Mesodermal cell (in vitro differentiated cells): ENCODE measurements around the gene PACC1.

ENCODE experiments used
- H3K27ac ChIP-seq: 2 replicates; pipeline ENCODE4 v1.7.0; 2013; ENCODE audit warnings: mild to moderate bottlenecking, low read depth, low read length, moderate library complexity; ENCODE audit not compliant: severe bottlenecking
- H3K36me3 ChIP-seq: 2 replicates; pipeline ENCODE4 v1.7.1; 2013; ENCODE audit warnings: mild to moderate bottlenecking, low read length, moderate library complexity; ENCODE audit not compliant: control insufficient read depth, insufficient read depth
- H3K4me1 ChIP-seq: one replicate; pipeline ENCODE4 v1.7.1; 2013; ENCODE audit warnings: mild to moderate bottlenecking, low read length; ENCODE audit not compliant: insufficient read depth, control insufficient read depth, poor library complexity, severe bottlenecking
- H3K4me3 ChIP-seq: 2 replicates; pipeline ENCODE4 v1.7.0; 2013; ENCODE audit warnings: low read length, control low read depth, mild to moderate bottlenecking; ENCODE audit not compliant: insufficient read depth, poor library complexity, severe bottlenecking; ENCODE audit errors: extremely low read depth
- H3K9me3 ChIP-seq: 2 replicates; pipeline ENCODE4 v1.7.1; 2013; ENCODE audit warnings: mild to moderate bottlenecking, low read length, moderate library complexity; ENCODE audit not compliant: control insufficient read depth
- WGBS, 2 experiments: methylation state at CpG; one replicate each; pipeline ENCODE4 v1.1.5; 2013; ENCODE audit warnings: missing lambda C conversion rate in 2 of 2; ENCODE audit not compliant: insufficient coverage in 2 of 2; 5-methylcytosine and 5-hydroxymethylcytosine counted together

The PACC1 gene

GRCh38 chr1:212388985-212389716 is 25.5 kb downstream of the PACC1 start:
- no CpG with 5 or more reads among the region's 1 CpG for WGBS, 2 experiments
- H3K36me3 ChIP-seq, result peaks cover 40% of the 10 kb centered on the region

GRCh38 chr1:212386029-212386428 is 28.7 kb downstream of the PACC1 start:
- H3K9me3 ChIP-seq, result no peaks in the 10 kb centered on the region
- no peaks in the 10 kb centered on the region for H3K4me1 ChIP-seq
- peaks cover 54% of the 10 kb centered on the region for H3K36me3 ChIP-seq
- H3K27ac ChIP-seq, result no peak overlapping the region
- H3K4me3 ChIP-seq, result no peak overlapping the region
- 93% methylated on average over 1 of the region's 1 CpG; no CpG with 5 or more reads in 1 of the 2 experiments for WGBS, 2 experiments

More at GRCh38 chr1:212388985-212389716, 25.5 kb downstream of the PACC1 start:
- Histone ChIP-seq H3K4me1 (no peaks in the 10 kb centered on the region), H3K9me3 (no peaks in the 10 kb centered on the region), H3K4me3 (no peak overlapping the region), H3K27ac (no peak overlapping the region)

- H3K9me3 ChIP-seq, result no peaks in the 10 kb centered on the region
- 92 to 100% methylated on average over 2 to 4 of the region's 4 CpGs for WGBS, 2 experiments
- H3K27ac ChIP-seq, result no peak overlapping the region
- no peaks in the 10 kb centered on the region for H3K4me1 ChIP-seq
- H3K36me3 ChIP-seq, result peaks cover 69% of the 10 kb centered on the region
- H3K4me3 ChIP-seq, result no peak overlapping the region
Measured at GRCh38 chr1:212381397-212382035, 33.2 kb downstream of the PACC1 start.

- Histone ChIP-seq H3K27ac (no peak overlapping the region), H3K4me3 (no peak overlapping the region), H3K4me1 (no peaks in the 10 kb centered on the region), H3K9me3 (no peaks in the 10 kb centered on the region), H3K36me3 (peaks cover 48% of the 10 kb centered on the region)
- 100% methylated on average over 1 of the region's 2 CpGs; no CpG with 5 or more reads in 1 of the 2 experiments for WGBS, 2 experiments
Measured at GRCh38 chr1:212379366-212379765, 35.3 kb downstream of the PACC1 start.

GRCh38 chr1:212377644-212378043 is 37.0 kb downstream of the PACC1 start:
- no peak overlapping the region for H3K4me3 ChIP-seq
- peaks cover 3% of the 10 kb centered on the region for H3K9me3 ChIP-seq
- H3K27ac ChIP-seq, result no peak overlapping the region
- H3K4me1 ChIP-seq, result no peaks in the 10 kb centered on the region
- peaks cover 47% of the 10 kb centered on the region for H3K36me3 ChIP-seq
- 77 to 88% methylated on average over 3 of the region's 3 CpGs for WGBS, 2 experiments

- WGBS, 2 experiments, result 80 to 93% methylated on average over 3 of the region's 5 CpGs
- Histone ChIP-seq H3K9me3 (peaks cover 3% of the 10 kb centered on the region), H3K36me3 (peaks cover 47% of the 10 kb centered on the region), H3K27ac (no peak overlapping the region), H3K4me1 (no peaks in the 10 kb centered on the region), H3K4me3 (no peak overlapping the region)
Measured at GRCh38 chr1:212375986-212376385, 38.7 kb downstream of the PACC1 start.

- no peak overlapping the region for H3K4me3 ChIP-seq
- no peaks in the 10 kb centered on the region for H3K4me1 ChIP-seq
- no peak overlapping the region for H3K27ac ChIP-seq
- peaks cover 3% of the 10 kb centered on the region for H3K9me3 ChIP-seq
- WGBS, 2 experiments, result 50% methylated on average over 1 of the region's 3 CpGs; no CpG with 5 or more reads in 1 of the 2 experiments
- peaks cover 15% of the 10 kb centered on the region for H3K36me3 ChIP-seq
Measured at GRCh38 chr1:212368073-212368484, 46.6 kb downstream of the PACC1 start.

GRCh38 chr1:212367474-212368072 is 47.1 kb downstream of the PACC1 start:
- H3K36me3 ChIP-seq, result peaks cover 14% of the 10 kb centered on the region
- H3K4me3 ChIP-seq, result no peak overlapping the region
- 86 to 89% methylated on average over 2 of the region's 2 CpGs for WGBS, 2 experiments
- H3K9me3 ChIP-seq, result no peaks in the 10 kb centered on the region
- H3K27ac ChIP-seq, result no peak overlapping the region
- no peaks in the 10 kb centered on the region for H3K4me1 ChIP-seq

- peaks cover 18% of the 10 kb centered on the region for H3K36me3 ChIP-seq
- H3K4me1 ChIP-seq, result no peaks in the 10 kb centered on the region
- H3K9me3 ChIP-seq, result no peaks in the 10 kb centered on the region
- H3K27ac ChIP-seq, result no peak overlapping the region
- no peak overlapping the region for H3K4me3 ChIP-seq
- WGBS, 2 experiments, result 100% methylated on average over 1 of the region's 5 CpGs; no CpG with 5 or more reads in 1 of the 2 experiments
Measured at GRCh38 chr1:212366901-212367300, 47.8 kb downstream of the PACC1 start.

GRCh38 chr1:212364985-212365384 is 49.7 kb downstream of the PACC1 start:
- Histone ChIP-seq H3K9me3 (no peaks in the 10 kb centered on the region), H3K4me3 (no peak overlapping the region), H3K27ac (no peak overlapping the region), H3K4me1 (no peaks in the 10 kb centered on the region), H3K36me3 (peaks cover 26% of the 10 kb centered on the region)
- WGBS, 2 experiments, result 96 to 100% methylated on average over 2 to 4 of the region's 7 CpGs
